A549 treated with RU486 at 1 μM for 4 hours (cell line): ENCODE results near the gene H1-8. TPM values are rescaled to one million over a fixed set of nuclear protein-coding genes. Genes with fewer than 3 reads are reported as not detected.

Source experiments
- total RNA-seq: library from RNA; stranded (reverse); fragments of 200-300 nt; extraction: Qiagen RNA extraction; gene quantifications from 5 replicates; pipeline ENCODE4 v1.2.3, GENCODE V29; 2022; ENCODE audit warnings: low read depth

Gene H1-8
- total RNA-seq: not detected in 5 replicates

GRCh38 chr3:129543156-129543790 is at the start of gene H1-8:
TSS of gene H1-8 (plus strand) at chr3:129543175. CDS start at chr3:129543219, 44 bp downstream.

GRCh38 chr3:129528589-129529100 is 14.3 kb upstream of the H1-8 start, which contains the start of gene RHO:
TSS of gene RHO (plus strand) at chr3:129528639. CDS start at chr3:129528734, 95 bp downstream.

Other genes with a start within 250 kb of the H1-8 start
- 0.39 to 0.82 TPM (median 0.70 TPM) in 5 replicates for gene EFCAB12, start 114.5 kb upstream of the H1-8 start, total RNA-seq
- gene MBD4, start 103.2 kb upstream of the H1-8 start, total RNA-seq: 22.0 to 26.0 TPM (median 25.1 TPM) in 5 replicates
- 11.7 to 14.0 TPM (median 13.6 TPM) in 5 replicates for gene IFT122, start 103.0 kb upstream of the H1-8 start, total RNA-seq
- gene RHO, start 14.5 kb upstream of the H1-8 start, total RNA-seq: not detected in 5 replicates
- gene PLXND1, start 63.5 kb downstream of the H1-8 start, total RNA-seq: 78.3 to 95.3 TPM (median 82.5 TPM) in 5 replicates